ENCODE measurements around the gene TTC17.

DNA sequence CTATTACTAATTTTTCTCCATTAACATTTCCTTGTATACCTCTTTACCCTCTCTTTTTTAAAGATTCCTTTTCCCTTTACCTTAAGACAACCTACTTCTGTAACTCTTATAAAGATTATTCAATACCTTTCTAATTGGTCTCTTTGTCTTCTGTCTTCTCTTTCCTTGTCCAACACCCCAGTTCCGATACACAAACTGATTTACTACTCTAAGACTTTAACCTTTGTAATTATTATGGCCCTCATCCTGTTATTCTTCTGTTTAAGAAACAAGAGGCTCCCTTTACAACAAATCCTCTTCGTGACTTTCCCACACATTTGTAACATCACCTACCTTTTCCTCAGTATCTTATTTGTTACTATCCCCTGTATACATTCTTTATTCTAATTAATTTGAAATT lies 81.8 kb downstream of the TTC17 start:
- TF ChIP-seq, protein P1, sequence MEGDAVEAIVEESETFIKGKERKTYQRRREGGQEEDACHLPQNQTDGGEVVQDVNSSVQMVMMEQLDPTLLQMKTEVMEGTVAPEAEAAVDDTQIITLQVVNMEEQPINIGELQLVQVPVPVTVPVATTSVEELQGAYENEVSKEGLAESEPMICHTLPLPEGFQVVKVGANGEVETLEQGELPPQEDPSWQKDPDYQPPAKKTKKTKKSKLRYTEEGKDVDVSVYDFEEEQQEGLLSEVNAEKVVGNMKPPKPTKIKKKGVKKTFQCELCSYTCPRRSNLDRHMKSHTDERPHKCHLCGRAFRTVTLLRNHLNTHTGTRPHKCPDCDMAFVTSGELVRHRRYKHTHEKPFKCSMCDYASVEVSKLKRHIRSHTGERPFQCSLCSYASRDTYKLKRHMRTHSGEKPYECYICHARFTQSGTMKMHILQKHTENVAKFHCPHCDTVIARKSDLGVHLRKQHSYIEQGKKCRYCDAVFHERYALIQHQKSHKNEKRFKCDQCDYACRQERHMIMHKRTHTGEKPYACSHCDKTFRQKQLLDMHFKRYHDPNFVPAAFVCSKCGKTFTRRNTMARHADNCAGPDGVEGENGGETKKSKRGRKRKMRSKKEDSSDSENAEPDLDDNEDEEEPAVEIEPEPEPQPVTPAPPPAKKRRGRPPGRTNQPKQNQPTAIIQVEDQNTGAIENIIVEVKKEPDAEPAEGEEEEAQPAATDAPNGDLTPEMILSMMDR (conservative IDR thresholded peaks at IDR 0.05; ENCODE audit: low read length), result no peak
- no peak for TF ChIP-seq EZH2phosphoT487 (IDR thresholded peaks at IDR 0.05; ENCODE audit: borderline replicate concordance, low read depth, low read length)

All from OCI-LY7 (cell line).